GM23338 (cell line): ENCODE measurements around the gene TNFSF18. TPM values are rescaled to one million over a fixed set of nuclear protein-coding genes. Genes with fewer than 3 reads are reported as not detected.

Experiments
- ATAC-seq: fragments of 200-7000 bp; cut with Tn5 transposase; 3 replicates; pipeline ENCODE4 v1.9.1; 2020
- DNase-seq: peaks from one replicate; pipeline ENCODE4 v3.0.0-alpha.2; 2015; ENCODE audit warnings: low spot score
- H2AFZ ChIP-seq: fragments of 200-600 bp; sonication (generic); 2 replicates; pipeline ENCODE4 v1.8.0; 2016; ENCODE audit warnings: antibody characterized with exemption, mild to moderate bottlenecking, moderate library complexity
- H3F3A ChIP-seq: fragments of 200-600 bp; sonication (generic); replicated peaks from 2 replicates; pipeline ENCODE4 v1.8.0; 2017; ENCODE audit warnings: antibody characterized with exemption, mixed run types, low read depth
- H3K27ac ChIP-seq: fragments of 200-600 bp; sonication (generic); 2 replicates; pipeline ENCODE4 v1.6.1; 2016; ENCODE audit warnings: low read depth
- H3K27me3 ChIP-seq: fragments of 200-600 bp; sonication (generic); 2 replicates; pipeline ENCODE4 v1.8.0; 2016; ENCODE audit warnings: mild to moderate bottlenecking, mixed run types, moderate library complexity; ENCODE audit not compliant: insufficient read depth
- H3K36me3 ChIP-seq: fragments of 200-600 bp; sonication (generic); 2 replicates; pipeline ENCODE4 v1.8.0; 2016; ENCODE audit warnings: mild to moderate bottlenecking; ENCODE audit not compliant: insufficient read depth
- H3K4me1 ChIP-seq: fragments of 200-600 bp; sonication (generic); 2 replicates; pipeline ENCODE4 v1.8.0; 2016; ENCODE audit warnings: mild to moderate bottlenecking, moderate library complexity; ENCODE audit not compliant: insufficient read depth
- H3K4me2 ChIP-seq: fragments of 200-600 bp; sonication (generic); 2 replicates; pipeline ENCODE4 v1.7.1; 2017; ENCODE audit warnings: mixed run types
- H3K4me3 ChIP-seq: fragments of 200-600 bp; sonication (generic); 2 replicates; pipeline ENCODE4 v1.6.1; 2016; ENCODE audit warnings: mixed run types
- H3K79me2 ChIP-seq: fragments of 200-600 bp; sonication (generic); replicated peaks from 2 replicates; pipeline ENCODE4 v1.8.0; 2017; ENCODE audit warnings: mild to moderate bottlenecking; ENCODE audit not compliant: insufficient read depth
- H3K9me2 ChIP-seq: fragments of 200-600 bp; sonication (generic); 2 replicates; pipeline ENCODE4 v1.8.0; 2017; ENCODE audit not compliant: insufficient read depth
- H4K20me1 ChIP-seq: fragments of 200-600 bp; sonication (generic); replicated peaks from 2 replicates; pipeline ENCODE4 v1.8.0; 2017; ENCODE audit warnings: mild to moderate bottlenecking; ENCODE audit not compliant: insufficient read depth
- H3K27ac Mint-ChIP-seq: 2 replicates; pipeline ENCODE4 v1.8.0; 2020; ENCODE audit warnings: inconsistent platforms, mild to moderate bottlenecking, moderate library complexity, mixed read lengths
- H3K27me3 Mint-ChIP-seq: 3 replicates; pipeline ENCODE4 v1.8.0; 2022; ENCODE audit warnings: low read depth, mild to moderate bottlenecking, moderate library complexity, mixed read lengths, inconsistent platforms; ENCODE audit not compliant: insufficient read depth, poor library complexity
- H3K36me3 Mint-ChIP-seq: 3 replicates; pipeline ENCODE4 v1.8.0; 2021; ENCODE audit warnings: low read depth, mild to moderate bottlenecking, inconsistent platforms, moderate library complexity, mixed read lengths
- H3K4me1 Mint-ChIP-seq: 3 replicates; pipeline ENCODE4 v1.8.0; 2020; ENCODE audit warnings: mild to moderate bottlenecking, inconsistent platforms, mixed read lengths
- H3K4me3 Mint-ChIP-seq: 3 replicates; pipeline ENCODE4 v1.8.0; 2021; ENCODE audit warnings: moderate library complexity, mild to moderate bottlenecking, inconsistent platforms, mixed read lengths
- H3K9me3 Mint-ChIP-seq: 3 replicates; pipeline ENCODE4 v1.8.0; 2020; ENCODE audit warnings: moderate library complexity, mild to moderate bottlenecking, inconsistent platforms, mixed read lengths
- CTCF ChIP-seq, 2 experiments: fragments of 200-600 bp in 1 of 2; sonication (generic) in 1 of 2; conservative IDR thresholded peaks; 2 replicates each; pipeline versions ENCODE4 v1.5.1 to v1.6.1; 2016 to 2017; ENCODE audit warnings: antibody characterized with exemption in 2 of 2, low read depth in 2 of 2, mild to moderate bottlenecking in 2 of 2, moderate library complexity in 1 of 2
- ETS1 ChIP-seq: IDR thresholded peaks from 2 replicates; pipeline ENCODE4 v1.6.1; 2016; ENCODE audit warnings: antibody characterized with exemption
- EZH2 ChIP-seq: fragments of 200-600 bp; sonication (generic); IDR thresholded peaks from one replicate; pipeline ENCODE4 v1.8.0; 2017; ENCODE audit warnings: antibody characterized with exemption, mild to moderate bottlenecking, low read depth; ENCODE audit not compliant: unreplicated experiment
- EZH2phosphoT487 ChIP-seq: fragments of 200-600 bp; sonication (generic); IDR thresholded peaks from one replicate; pipeline ENCODE4 v1.8.1; 2018; ENCODE audit warnings: antibody characterized with exemption; ENCODE audit not compliant: unreplicated experiment
- JUNB ChIP-seq: IDR thresholded peaks from one replicate; pipeline ENCODE4 v1.6.1; 2016; ENCODE audit warnings: antibody characterized with exemption; ENCODE audit not compliant: unreplicated experiment
- NANOG ChIP-seq: IDR thresholded peaks from 2 replicates; pipeline ENCODE4 v1.6.1; 2016; ENCODE audit warnings: antibody characterized with exemption, borderline replicate concordance
- POLR2AphosphoS5 ChIP-seq: IDR thresholded peaks from 2 replicates; pipeline ENCODE4 v1.6.1; 2016; ENCODE audit warnings: antibody characterized with exemption, low read depth
- REST ChIP-seq: IDR thresholded peaks from one replicate; pipeline ENCODE4 v1.6.1; 2018; ENCODE audit warnings: antibody characterized with exemption; ENCODE audit not compliant: unreplicated experiment
- STAT1 ChIP-seq: IDR thresholded peaks from one replicate; pipeline ENCODE4 v1.6.1; 2016; ENCODE audit warnings: antibody characterized with exemption; ENCODE audit not compliant: unreplicated experiment
- ZNF114 ChIP-seq: fragments of 250-450 bp; sonication (Bioruptor Pico); IDR thresholded peaks from 2 replicates; pipeline ENCODE4 v1.5.0; 2020; ENCODE audit warnings: mild to moderate bottlenecking, moderate library complexity
- ZNF331 ChIP-seq: fragments of 250-450 bp; sonication (Bioruptor Pico); IDR thresholded peaks from 2 replicates; pipeline ENCODE4 v1.5.0; 2020; ENCODE audit warnings: low read depth, mild to moderate bottlenecking, moderate library complexity
- polyA plus RNA-seq: library from polyadenylated mRNA; unstranded; fragments of >200 nt; fragmentation: Nextera tagmentation; extraction: Ambion mirVana; gene quantifications from 2 replicates; pipeline ENCODE4 v1.2.1, GENCODE V29; 2016
- total RNA-seq: library from RNA; depleted of rRNA; stranded (reverse); fragments of >200 nt; shearing (Covaris generic); gene quantifications from 2 replicates; pipeline ENCODE4 v1.2.3, GENCODE V29; 2014

TNFSF18 gene
- total and polyA plus RNA-seq, 2 experiments from 2014 or later, result not detected

GRCh38 chr1:173043253-173043652 lies 7.5 kb downstream of the TNFSF18 start:
- 0 out of 2 replicates have a peak overlapping the region, but pooled peaks have one; percentile 29 for H2AFZ ChIP-seq
- no peak for TF ChIP-seq NANOG
- TF ChIP-seq EZH2, result no peak
- TF ChIP-seq ZNF331 (CRISPR knock-in tag), result no peak
- H3K27ac Mint-ChIP-seq, result no peak overlapping the region
- H3K79me2 ChIP-seq, result no peaks in the 10 kb centered on the region
- H3K4me1 Mint-ChIP-seq, result peaks cover 4% of the 10 kb centered on the region; the same call in 2 of the 3 replicates
- no peaks in the 10 kb centered on the region for H3F3A ChIP-seq
- H3K27ac ChIP-seq, result no peak overlapping the region
- H3K27me3 ChIP-seq, result no peaks in the 10 kb centered on the region
- H3K4me3 ChIP-seq, result no peak overlapping the region
- no peaks in the 10 kb centered on the region for H3K36me3 Mint-ChIP-seq
- no peak overlapping the region for H3K4me2 ChIP-seq
- peaks cover 12% of the 10 kb centered on the region for H3K9me2 ChIP-seq
- no peaks in the 10 kb centered on the region for H3K27me3 Mint-ChIP-seq
- DNase-seq, result no peak
- H3K9me3 Mint-ChIP-seq, result no peaks in the 10 kb centered on the region
- no peak for ATAC-seq
- H3K4me1 ChIP-seq, result no peaks in the 10 kb centered on the region; the same call in 1 of the 2 replicates
- no peaks in the 10 kb centered on the region for H4K20me1 ChIP-seq
- no peak overlapping the region for H3K4me3 Mint-ChIP-seq
- H3K36me3 ChIP-seq, result no peaks in the 10 kb centered on the region

- Mint-ChIP-seq H3K4me3 (no peak overlapping the region), H3K9me3 (no peaks in the 10 kb centered on the region), H3K36me3 (no peaks in the 10 kb centered on the region), H3K27me3 (peaks cover under 1% of the 10 kb centered on the region), H3K4me1 (peaks cover 4% of the 10 kb centered on the region; the same call in 2 of the 3 replicates), H3K27ac (no peak overlapping the region)
- Histone ChIP-seq H3K79me2 (no peaks in the 10 kb centered on the region), H2AFZ (peak overlapping the region; percentile 29; the same call in 1 of the 2 replicates), H3K9me2 (peaks cover 12% of the 10 kb centered on the region), H3K27ac (no peak overlapping the region), H3K4me2 (no peak overlapping the region), H3K36me3 (no peaks in the 10 kb centered on the region), H3F3A (no peaks in the 10 kb centered on the region), H3K27me3 (no peaks in the 10 kb centered on the region), H4K20me1 (no peaks in the 10 kb centered on the region), H3K4me3 (no peak overlapping the region), H3K4me1 (no peaks in the 10 kb centered on the region; the same call in 1 of the 2 replicates)
- DNase-seq, result peak; percentile 1
- ATAC-seq, result no peak
- TF ChIP-seq REST, result no peak
- TF ChIP-seq EZH2phosphoT487, result no peak
- no peak for TF ChIP-seq CTCF (conservative IDR thresholded peaks at IDR 0.05; ENCODE audit: low read depth in 2 of 2)
- no peak for TF ChIP-seq EZH2
- no peak for TF ChIP-seq STAT1
- TF ChIP-seq JUNB, result no peak
- no peak for TF ChIP-seq ZNF331 (CRISPR knock-in tag)
- TF ChIP-seq ETS1, result no peak
- TF ChIP-seq NANOG, result no peak
- no peak for TF ChIP-seq ZNF114 (CRISPR knock-in tag)
- TF ChIP-seq POLR2AphosphoS5, result no peak
Observed at GRCh38 chr1:173042806-173043205, 7.9 kb downstream of the TNFSF18 start.
